Activated CD4-positive, alpha-beta T cell treated with anti-CD3 and anti-CD28 coated beads, Interleukin-2, amount 50 U/mL, for 24 hours (primary cell): Measurements from ENCODE around the gene PRODH.
A peak's percentile ranks its signal among the peaks of the same experiment; 100 is the strongest.
"Not testable (repeated sequence)": the region's sequence is repeated elsewhere in the genome, so short reads cannot be mapped to it uniquely, and the experiment has no call there.

Source experiments
- DNase-seq, 2 donors: peaks; one replicate each; pipeline ENCODE4 v3.0.0-alpha.2; 2020; ENCODE audit warnings: low read depth in 1 of 2, low spot score in 1 of 2

PRODH gene

DNA sequence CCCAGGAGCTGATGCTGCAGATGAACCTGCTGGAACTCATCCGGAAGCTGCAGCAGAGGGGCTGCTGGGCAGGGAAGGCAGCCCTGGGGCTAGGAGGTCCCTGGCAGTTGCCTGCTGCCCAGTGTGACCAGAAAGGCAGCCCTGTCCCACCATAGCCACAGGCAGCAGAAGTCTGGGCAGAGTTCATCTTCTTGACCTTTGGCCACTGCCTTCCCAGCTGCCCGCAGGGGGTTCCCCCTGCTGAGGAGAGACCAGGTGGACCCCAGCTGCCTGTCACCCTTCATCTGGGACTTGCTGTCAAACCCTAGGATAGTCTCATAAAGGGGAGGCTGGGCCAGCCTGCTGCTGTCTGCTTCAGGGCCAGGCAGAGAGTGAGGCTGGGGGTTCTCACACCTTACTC, 24.6 kb downstream of the PRODH start:
- not testable (repeated sequence) for DNase-seq

DNA sequence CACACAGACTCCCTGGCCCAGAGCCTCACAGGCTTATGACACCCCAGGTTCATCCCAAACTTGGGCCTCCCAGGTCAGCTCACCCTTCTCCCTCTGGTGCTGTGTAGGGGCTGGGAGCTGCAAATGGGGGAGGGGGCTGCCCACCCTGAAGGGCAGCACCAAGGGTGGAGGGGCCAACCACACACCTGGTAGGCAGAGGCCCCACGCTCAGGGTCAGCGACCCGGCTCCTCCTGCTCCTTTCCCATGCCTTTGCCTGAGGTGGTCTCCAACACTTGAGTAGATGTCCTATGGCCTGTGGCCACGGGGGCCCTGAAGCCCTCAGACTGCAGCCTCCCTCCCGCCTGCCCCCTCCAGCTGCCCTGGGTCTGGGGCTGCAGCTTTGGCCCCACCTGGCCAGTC, 26.5 kb downstream of the PRODH start:
- DNase-seq = no peak

DNA sequence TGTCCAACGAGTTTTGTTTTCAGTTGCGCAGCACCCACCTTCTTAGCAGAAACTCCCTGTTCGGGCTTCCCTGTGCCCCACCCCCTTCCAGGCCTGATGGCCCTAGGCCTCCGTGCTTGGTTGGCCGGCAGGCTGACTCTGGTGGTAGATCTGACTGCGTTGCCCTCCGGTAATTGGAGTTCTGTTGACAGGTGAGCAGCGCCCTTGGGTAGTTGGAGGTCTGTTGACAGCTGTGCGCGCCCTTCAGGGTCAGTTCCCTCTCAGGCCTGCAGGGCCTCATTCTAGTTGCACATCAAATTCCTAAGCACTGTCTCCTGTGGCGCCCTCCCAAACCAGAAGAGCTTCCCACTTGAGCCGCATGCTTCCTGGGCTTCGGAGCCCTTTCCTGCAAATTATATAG, 29.2 kb downstream of the PRODH start:
- no peak for DNase-seq

DNA sequence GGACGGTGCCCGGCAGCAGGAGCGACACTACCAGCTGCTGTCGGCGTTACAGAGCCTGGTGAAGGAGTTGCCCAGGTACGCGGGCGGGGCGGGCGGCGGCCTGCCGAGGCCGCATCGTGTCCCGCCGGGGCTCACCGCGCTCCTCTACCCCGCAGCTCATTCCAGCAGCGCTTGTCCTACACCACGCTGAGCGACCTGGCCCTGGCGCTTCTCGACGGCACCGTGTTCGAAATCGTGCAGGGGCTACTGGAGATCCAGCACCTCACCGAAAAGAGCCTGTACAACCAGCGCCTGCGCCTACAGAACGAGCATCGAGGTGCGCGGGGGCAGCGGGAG, 29.7 kb downstream of the PRODH start:
- DNase-seq = not testable (repeated sequence)

DNA sequence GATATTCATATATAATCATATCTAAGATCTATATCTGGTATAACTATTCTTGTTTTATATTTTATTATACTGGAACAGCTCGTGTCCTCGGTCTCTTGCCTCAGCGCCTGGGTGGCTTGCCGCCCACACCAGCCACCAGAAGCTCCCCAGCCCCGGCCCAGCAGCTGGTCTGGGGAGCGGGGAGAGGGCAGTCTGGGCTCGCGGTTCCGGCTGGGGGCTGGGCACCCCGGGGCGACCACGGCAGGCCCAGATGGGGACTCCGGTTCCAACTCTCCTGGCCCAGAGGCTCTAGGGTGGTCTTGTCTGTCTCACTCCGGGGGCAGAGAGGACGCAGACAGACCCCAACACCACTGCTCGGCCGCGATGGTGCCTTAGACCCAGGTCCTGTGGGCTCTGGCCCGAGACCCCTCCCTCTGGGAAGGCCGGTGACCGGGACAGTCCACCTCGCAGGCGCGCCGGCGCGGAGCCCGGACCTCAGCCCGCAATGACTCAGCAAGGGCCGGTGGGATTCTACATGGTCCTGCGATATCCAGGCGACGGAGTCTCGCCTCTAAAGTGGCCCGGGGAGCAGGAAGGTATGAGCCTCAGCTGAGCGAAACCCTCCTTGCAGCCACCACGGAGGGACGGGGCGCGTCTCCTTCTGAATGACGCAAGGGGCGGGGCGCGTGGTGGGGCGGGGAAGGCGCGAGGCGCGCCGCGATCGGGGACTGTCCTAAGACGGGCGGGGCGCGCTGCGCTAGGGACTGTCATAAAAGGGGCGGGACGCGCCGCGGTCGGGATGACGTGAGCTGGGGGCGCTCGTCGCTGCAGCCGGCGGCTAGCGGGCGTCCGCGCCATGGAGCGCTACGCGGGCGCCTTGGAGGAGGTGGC, 30.3 kb downstream of the PRODH start, which contains the start of gene DGCR6:
Gene DGCR6, plus strand, starts transcription at position 781 of the 870 bp plus-strand sequence. Its CDS starts 55 bp downstream, at position 836.
- DNase-seq = no peak

DNA sequence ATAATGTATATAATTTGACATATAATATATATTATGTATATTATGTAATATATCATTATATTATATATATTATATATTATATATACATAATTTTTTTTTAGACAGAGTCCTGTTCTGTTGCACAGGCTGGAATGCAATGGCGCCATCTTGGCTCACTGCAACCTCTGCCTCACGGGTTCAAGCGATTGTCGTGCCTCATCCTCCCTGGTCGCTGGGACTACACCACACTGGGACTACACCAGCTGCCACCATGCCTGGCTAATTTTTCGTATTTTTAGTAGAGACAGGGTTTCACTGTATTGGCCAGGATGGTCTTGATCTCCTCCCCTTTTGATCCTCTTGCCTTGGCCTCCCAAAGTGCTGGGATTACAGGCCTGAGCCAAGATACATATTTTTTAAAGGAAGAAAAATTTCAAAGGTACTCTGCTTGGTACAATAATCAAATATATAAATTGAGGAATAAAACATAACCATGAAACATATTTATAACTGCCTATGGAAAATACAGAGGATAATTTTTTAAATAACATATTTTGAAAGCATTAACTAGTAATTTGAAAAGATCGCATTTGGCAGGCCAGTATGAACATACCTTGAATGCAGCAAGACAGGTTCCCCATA, 39.9 kb downstream of the PRODH start:
- not testable (repeated sequence) for DNase-seq

DNA sequence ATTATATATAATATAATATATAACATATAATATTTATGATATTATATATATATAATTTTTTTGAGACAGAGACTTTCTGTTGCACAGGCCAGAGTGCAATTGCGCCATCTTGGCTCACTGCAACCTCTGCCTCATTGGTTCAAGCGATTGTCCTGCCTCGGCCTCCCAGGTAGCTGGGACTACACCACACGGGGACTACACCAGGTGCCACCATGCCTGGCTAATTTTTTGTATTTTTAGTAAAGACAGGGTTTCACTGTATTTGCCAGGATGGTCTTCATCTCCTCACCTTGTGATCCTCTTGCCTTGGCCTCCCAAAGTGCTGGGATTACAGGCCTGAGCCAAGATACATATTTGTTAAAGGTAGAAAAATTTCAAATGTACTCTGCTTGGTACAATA, 42.3 kb downstream of the PRODH start:
- DNase-seq = not testable (repeated sequence)

DNA sequence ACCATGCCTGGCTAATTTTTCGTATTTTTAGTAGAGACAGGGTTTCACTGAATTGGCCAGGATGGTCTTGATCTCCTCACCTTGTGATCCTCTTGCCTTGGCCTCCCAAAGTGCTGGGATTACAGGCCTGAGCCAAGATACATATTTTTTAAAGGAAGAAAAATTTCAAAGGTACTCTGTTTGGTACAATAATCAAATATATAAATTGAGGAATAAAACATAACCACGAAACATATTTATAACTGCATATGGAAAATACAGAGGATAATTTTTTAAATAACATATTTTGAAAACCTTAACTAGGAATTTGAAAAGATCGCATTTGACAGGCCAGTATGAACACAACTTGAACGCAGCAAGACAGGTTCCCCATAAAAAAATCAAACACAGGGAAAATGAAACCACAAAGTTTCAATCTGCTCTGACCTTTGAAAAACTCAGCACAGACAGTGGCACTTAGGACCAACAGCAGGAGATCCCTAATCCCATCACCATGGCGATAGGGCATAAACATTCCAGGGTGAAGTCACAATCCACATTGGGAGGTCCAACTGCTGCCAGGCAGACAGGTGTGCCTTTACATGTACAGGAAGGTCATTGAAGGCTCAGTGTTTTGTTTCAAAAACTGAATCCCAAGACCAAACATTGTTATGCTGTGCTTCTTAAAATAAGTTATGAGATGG, 45.4 kb downstream of the PRODH start:
- DNase-seq = not testable (repeated sequence)

DNA sequence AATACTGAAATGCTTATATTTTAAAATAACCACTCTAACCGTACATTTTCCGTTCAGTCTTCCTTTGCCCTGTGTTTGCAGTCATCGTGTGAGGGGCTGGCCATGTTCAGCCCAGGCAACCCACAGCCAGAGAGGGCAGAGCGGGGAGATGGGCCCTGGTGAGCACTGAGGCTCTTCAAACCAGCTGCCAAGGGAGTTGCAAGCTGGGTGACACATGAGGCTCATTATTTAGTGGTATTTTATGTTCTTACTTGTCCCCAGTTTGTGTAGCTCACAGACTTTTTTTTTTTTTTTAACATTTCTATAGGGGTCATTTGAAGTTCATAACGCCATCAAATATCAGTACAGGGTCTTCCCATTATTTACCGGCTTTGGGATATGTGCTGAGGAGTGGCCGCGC, 48.0 kb downstream of the PRODH start:
- no peak for DNase-seq

DNA sequence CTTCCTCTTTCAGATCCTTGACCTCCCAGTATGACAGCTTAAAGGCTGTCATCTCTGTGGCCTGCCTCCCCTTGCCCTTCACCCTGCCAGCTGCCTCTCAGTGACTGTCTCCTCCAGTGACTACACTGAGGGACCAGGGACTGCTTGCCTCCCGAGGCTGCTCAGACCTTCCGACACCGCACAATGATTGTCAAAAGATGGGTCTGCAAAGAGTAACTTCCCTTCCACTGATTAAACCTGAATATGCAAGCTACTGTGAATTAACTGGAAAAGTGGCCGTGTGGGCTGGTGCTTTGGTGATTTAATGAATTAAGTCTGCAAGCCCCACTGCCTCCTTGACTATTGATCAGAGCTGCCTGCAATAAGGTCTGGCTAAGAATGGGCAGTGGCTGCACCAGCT, 51.6 kb downstream of the PRODH start:
- not testable (repeated sequence) for DNase-seq

DNA sequence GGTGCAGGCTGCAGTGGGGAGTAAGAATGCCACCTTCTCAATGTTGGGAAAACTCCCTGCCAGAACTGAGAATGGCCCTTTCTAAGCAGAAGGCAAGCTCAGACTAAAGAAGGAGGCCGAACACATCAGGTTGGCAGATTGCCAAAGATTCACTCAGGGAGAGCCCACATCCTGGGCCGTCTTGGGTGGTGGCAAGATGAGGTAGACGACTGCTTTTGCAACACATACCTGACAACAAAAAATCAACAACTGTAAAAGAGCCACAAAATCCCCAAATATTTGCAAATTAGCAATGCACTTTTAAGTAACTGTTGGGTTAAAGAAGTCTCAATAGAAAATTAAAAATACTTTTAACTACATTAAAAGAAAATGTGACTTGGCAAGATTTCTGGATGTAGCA, 54.8 kb downstream of the PRODH start:
- peak in 1 of 2 donors; percentile 48 for DNase-seq
